GM18858 (cell line): ENCODE data around the gene FKBP1B.
A peak's percentile ranks its signal among the peaks of the same experiment; 100 is the strongest.
"Not testable (repeated sequence)": the region's sequence is repeated elsewhere in the genome, so short reads cannot be mapped to it uniquely, and the experiment has no call there.

Experiments used
- ATAC-seq: cut with Tn5 transposase; IDR thresholded peaks from one replicate; pipeline ENCODE4 v1.9.1; 2021; ENCODE audit not compliant: unreplicated experiment

Gene FKBP1B

GRCh38 chr2:24058564-24059271, 9.2 kb downstream of the FKBP1B start:
- ATAC-seq: no peak

GRCh38 chr2:24065341-24065740, 15.8 kb downstream of the FKBP1B start:
- no peak for ATAC-seq

- no peak for ATAC-seq
These were observed 22.7 kb downstream of the FKBP1B start for GRCh38 chr2:24072259-24072658.

- no peak for ATAC-seq
These were observed 24.3 kb downstream of the FKBP1B start for GRCh38 chr2:24073816-24074215.

- ATAC-seq: no peak
These were observed 25.7 kb downstream of the FKBP1B start for GRCh38 chr2:24075259-24075658.

- ATAC-seq: peak; percentile 90
These were observed 26.6 kb downstream of the FKBP1B start, which contains the start of gene SF3B6 for GRCh38 chr2:24075915-24076848. Gene SF3B6 (minus strand): TSS chr2:24076326. CDS start chr2:24076229, 97 bp downstream.

- ATAC-seq: no peak
These were observed 27.5 kb downstream of the FKBP1B start for GRCh38 chr2:24076849-24077534.

GRCh38 chr2:24077535-24077877, 28.0 kb downstream of the FKBP1B start:
- ATAC-seq: no peak

- no peak for ATAC-seq
These were observed 28.3 kb downstream of the FKBP1B start for GRCh38 chr2:24077879-24078278.

GRCh38 chr2:24080701-24081100, 31.2 kb downstream of the FKBP1B start:
- no peak for ATAC-seq

- ATAC-seq: no peak
These were observed 33.4 kb downstream of the FKBP1B start for GRCh38 chr2:24082787-24083566.

GRCh38 chr2:24083567-24084385, 34.2 kb downstream of the FKBP1B start:
- peak; percentile 83 for ATAC-seq

GRCh38 chr2:24084386-24085199, 35.1 kb downstream of the FKBP1B start, which contains the start of gene TP53I3:
Gene TP53I3 (minus strand): TSS chr2:24084834. CDS start chr2:24084326, 508 bp downstream.
- peak; percentile 35 for ATAC-seq

- no peak for ATAC-seq
These were observed 35.6 kb downstream of the FKBP1B start for GRCh38 chr2:24085200-24085489.

GRCh38 chr2:24086241-24086640, 36.7 kb downstream of the FKBP1B start:
- no peak for ATAC-seq

GRCh38 chr2:24087032-24087431, 37.5 kb downstream of the FKBP1B start:
- no peak for ATAC-seq

- no peak for ATAC-seq
These were observed 39.3 kb downstream of the FKBP1B start for GRCh38 chr2:24088821-24089359.

- ATAC-seq: not testable (repeated sequence)
These were observed 43.7 kb downstream of the FKBP1B start for GRCh38 chr2:24093270-24093669.

GRCh38 chr2:24095171-24095677, 45.7 kb downstream of the FKBP1B start:
- ATAC-seq: not testable (repeated sequence)
